HEK293T (cell line): ENCODE data around the gene TTC39C.
"Not testable (repeated sequence)": the region's sequence is repeated elsewhere in the genome, so short reads cannot be mapped to it uniquely, and the experiment has no call there.

Experiments used
- CTCF ChIA-PET: fragments of 350-600 bp; formaldehyde crosslinking; extraction: SDS; loops from one replicate; lab custom pipeline; 2021; ENCODE audit warnings: antibody characterized with exemption, inconsistent platforms; lab: Yijun Ruan, JAX
- POLR2A ChIA-PET: fragments of 350-600 bp; formaldehyde crosslinking; extraction: SDS; loops from one replicate; lab custom pipeline; 2020; ENCODE audit warnings: antibody characterized with exemption, inconsistent platforms; lab: Yijun Ruan, JAX
- DNase-seq: peaks from one replicate; pipeline ENCODE4 v3.0.0; 2012; ENCODE audit warnings: mixed read lengths; ENCODE audit errors: extremely low spot score
- ARNT ChIP-seq: fragments of 450-650 bp; IDR thresholded peaks from 2 replicates; pipeline ENCODE4 v1.6.1; 2017; ENCODE audit warnings: mild to moderate bottlenecking
- BHLHE40 ChIP-seq: fragments of 450-650 bp; IDR thresholded peaks from 2 replicates; pipeline ENCODE4 v1.6.1; 2016; ENCODE audit warnings: mild to moderate bottlenecking, moderate library complexity, borderline replicate concordance
- CTBP1 ChIP-seq: fragments of 450-650 bp; IDR thresholded peaks from 2 replicates; pipeline ENCODE4 v1.6.1; 2016; ENCODE audit warnings: borderline replicate concordance
- ELF4 ChIP-seq: fragments of 450-650 bp; IDR thresholded peaks from 2 replicates; pipeline ENCODE4 v1.6.1; 2017; ENCODE audit warnings: antibody characterized with exemption
- FOXA1 ChIP-seq: fragments of 450-650 bp; IDR thresholded peaks from 2 replicates; pipeline ENCODE4 v1.6.1; 2016; ENCODE audit warnings: mild to moderate bottlenecking
- FOXK2 ChIP-seq: fragments of 450-650 bp; IDR thresholded peaks from 2 replicates; pipeline ENCODE4 v1.6.1; 2016; ENCODE audit warnings: mild to moderate bottlenecking
- FOXM1 ChIP-seq: fragments of 450-650 bp; IDR thresholded peaks from 2 replicates; pipeline ENCODE4 v1.6.1; 2017; ENCODE audit warnings: mild to moderate bottlenecking, borderline replicate concordance
- HDGF ChIP-seq: fragments of 450-650 bp; IDR thresholded peaks from 2 replicates; pipeline ENCODE4 v1.6.1; 2017; ENCODE audit warnings: antibody characterized with exemption, borderline replicate concordance
- L3MBTL2 ChIP-seq: fragments of 450-650 bp; conservative IDR thresholded peaks from 2 replicates; pipeline ENCODE4 v1.6.1; 2016; ENCODE audit warnings: mild to moderate bottlenecking
- LEF1 ChIP-seq: fragments of 450-650 bp; IDR thresholded peaks from 2 replicates; pipeline ENCODE4 v1.6.1; 2017; ENCODE audit warnings: mild to moderate bottlenecking, borderline replicate concordance
- NFRKB ChIP-seq: fragments of 450-650 bp; IDR thresholded peaks from 2 replicates; pipeline ENCODE4 v1.6.1; 2016; ENCODE audit warnings: mild to moderate bottlenecking, moderate library complexity
- PKNOX1 ChIP-seq: fragments of 450-650 bp; IDR thresholded peaks from 2 replicates; pipeline ENCODE4 v1.6.1; 2016
- SP1 ChIP-seq: fragments of 450-650 bp; IDR thresholded peaks from 2 replicates; pipeline ENCODE4 v1.6.1; 2017
- SUZ12 ChIP-seq: fragments of 450-650 bp; IDR thresholded peaks from 2 replicates; pipeline ENCODE4 v1.6.1; 2016; ENCODE audit warnings: mild to moderate bottlenecking
- TARDBP ChIP-seq: fragments of 450-650 bp; IDR thresholded peaks from 2 replicates; pipeline ENCODE4 v1.6.1; 2016
- ZNF384 ChIP-seq: fragments of 450-650 bp; IDR thresholded peaks from 2 replicates; pipeline ENCODE4 v1.6.1; 2016

The TTC39C gene

GRCh38 chr18:24142376-24142775 lies 127.8 kb downstream of the TTC39C start:
- POLR2A ChIA-PET = no interaction called here
- no peak for DNase-seq
- no peak for TF ChIP-seq FOXK2
- no peak for TF ChIP-seq FOXM1
- TF ChIP-seq BHLHE40 = no peak
- TF ChIP-seq PKNOX1 = no peak
- TF ChIP-seq SUZ12 = no peak
- TF ChIP-seq HDGF = no peak
- TF ChIP-seq NFRKB = no peak
- no peak for TF ChIP-seq TARDBP
- no peak for TF ChIP-seq ZNF384
- TF ChIP-seq ELF4 = no peak
- TF ChIP-seq L3MBTL2 = no peak
- no peak for TF ChIP-seq LEF1
- no peak for TF ChIP-seq FOXA1
- no peak for TF ChIP-seq ARNT
- no peak for TF ChIP-seq SP1
- TF ChIP-seq CTBP1 = no peak
- CTCF ChIA-PET = no interaction called here

GRCh38 chr18:24149591-24149990 lies 135.0 kb downstream of the TTC39C start:
- CTCF ChIA-PET, DNase-seq: not testable (repeated sequence)
- POLR2A ChIA-PET = interaction anchor here (1.6 kb wide), 1 partner anchor 11 kb away, joined by 11 read pairs; the partner anchor contains the start of gene CABYR

GRCh38 chr18:24153397-24153796 lies 138.8 kb downstream of the TTC39C start:
- CTCF ChIA-PET = no interaction called here
- POLR2A ChIA-PET = interaction anchor here (2.3 kb wide), 1 partner anchor 15 kb away, joined by 14 read pairs; the partner anchor contains the start of gene CABYR
- TF ChIP-seq HDGF (no peak), SUZ12 (no peak), SP1 (no peak), FOXA1 (no peak), ELF4 (no peak), PKNOX1 (no peak), ARNT (no peak), ZNF384 (no peak), FOXK2 (no peak), LEF1 (no peak), FOXM1 (no peak), NFRKB (no peak), TARDBP (no peak), BHLHE40 (no peak), L3MBTL2 (no peak)

GRCh38 chr18:24157855-24158254 lies 143.3 kb downstream of the TTC39C start:
- TF ChIP-seq ARNT (no peak), TARDBP (no peak), CTBP1 (no peak), NFRKB (no peak), FOXA1 (no peak), ELF4 (no peak), SUZ12 (no peak), ZNF384 (no peak), BHLHE40 (no peak), LEF1 (no peak), FOXK2 (no peak), PKNOX1 (no peak), HDGF (no peak)
- POLR2A ChIA-PET = interaction anchor here (2.7 kb wide), 1 partner anchor 19 kb away, joined by 13 read pairs; the partner anchor contains the start of gene CABYR
- no peak for DNase-seq
- CTCF ChIA-PET = no interaction called here

More at GRCh38 chr18:24153397-24153796, 138.8 kb downstream of the TTC39C start:
- no peak for DNase-seq

GRCh38 chr18:24160086-24160485 lies 145.5 kb downstream of the TTC39C start:
- ChIA-PET CTCF (no interaction called here), POLR2A (no interaction called here)
- TF ChIP-seq ZNF384 (no peak), ARNT (no peak), SP1 (no peak)
- DNase-seq = no peak

GRCh38 chr18:24161304-24161703 lies 146.8 kb downstream of the TTC39C start:
- TF ChIP-seq NFRKB (no peak), TARDBP (no peak), BHLHE40 (no peak), CTBP1 (no peak), L3MBTL2 (no peak), SUZ12 (no peak)
- ChIA-PET POLR2A (no interaction called here), CTCF (interaction anchor here (2.0 kb wide), 1 partner anchor 15 kb away, joined by 5 read pairs; no protein-coding TSS in a partner anchor)
- no peak for DNase-seq

GRCh38 chr18:24168496-24168895 lies 153.9 kb downstream of the TTC39C start:
- CTCF ChIA-PET = interaction anchor here (1.5 kb wide), 1 partner anchor 9 kb away, joined by 3 read pairs; no protein-coding TSS in a partner anchor
- POLR2A ChIA-PET = interaction anchor here (1.3 kb wide), 1 partner anchor 30 kb away, joined by 3 read pairs; the partner anchor contains the start of gene CABYR
- no peak for TF ChIP-seq TARDBP
- TF ChIP-seq ELF4 = no peak
- TF ChIP-seq ARNT = no peak
- no peak for TF ChIP-seq L3MBTL2
- TF ChIP-seq CTBP1 = no peak
- no peak for TF ChIP-seq BHLHE40
- TF ChIP-seq NFRKB = no peak
- TF ChIP-seq FOXM1 = no peak
- no peak for TF ChIP-seq PKNOX1
- no peak for TF ChIP-seq HDGF
- TF ChIP-seq FOXK2 = no peak
- no peak for TF ChIP-seq LEF1
- TF ChIP-seq SUZ12 = no peak
- no peak for TF ChIP-seq ZNF384
- TF ChIP-seq FOXA1 = no peak
- TF ChIP-seq SP1 = no peak
- no peak for DNase-seq
